ACHN (cell line): ENCODE results near the gene COPS6.

Experiments used
- DNase-seq: peaks from one replicate; pipeline ENCODE4 v3.0.0-alpha.2; 2015
- in situ Hi-C: cut with HindIII; loops from 2 replicates; pipeline ENCODE4 v1.10.0; 2017; ENCODE audit warnings: low sequenced_read_pairs, low pct_ligation_motif_present, low pct_unique_long_range_greater_than_20kb

The COPS6 gene

GRCh38 chr7:100098913-100099312, 10.1 kb downstream of the COPS6 start:
- in situ Hi-C loops = no loop called here
- DNase-seq = no peak

- no peak for DNase-seq
- in situ Hi-C loops = no loop called here
These were observed 10.7 kb downstream of the COPS6 start for GRCh38 chr7:100099452-100099851.

GRCh38 chr7:100100420-100101015, 11.7 kb downstream of the COPS6 start:
- in situ Hi-C loops = no loop called here
- DNase-seq = peak; percentile 99

- DNase-seq = peak; percentile 100
- in situ Hi-C loops = no loop called here
These were observed 12.5 kb downstream of the COPS6 start, which contains the start of the genes AP4M1 and MCM7 for GRCh38 chr7:100101016-100101862. TSS of gene AP4M1 (plus strand) at chr7:100101643. CDS start at chr7:100101715, 72 bp downstream. TSS of gene MCM7 (minus strand) at chr7:100101397. CDS start at chr7:100101294, 103 bp downstream.

- in situ Hi-C loops = no loop called here
- peak; percentile 32 for DNase-seq
These were observed 14.4 kb downstream of the COPS6 start for GRCh38 chr7:100102950-100103840.

GRCh38 chr7:100105534-100105933, 16.8 kb downstream of the COPS6 start:
- no peak for DNase-seq
- in situ Hi-C loops = no loop called here

- DNase-seq = no peak
- in situ Hi-C loops = no loop called here
These were observed 17.9 kb downstream of the COPS6 start for GRCh38 chr7:100106633-100107032.

GRCh38 chr7:100107125-100107737, 18.5 kb downstream of the COPS6 start:
- in situ Hi-C loops = no loop called here

GRCh38 chr7:100107890-100108289, 19.1 kb downstream of the COPS6 start:
- DNase-seq = no peak
- in situ Hi-C loops = no loop called here

More at GRCh38 chr7:100107125-100107737, 18.5 kb downstream of the COPS6 start:
- DNase-seq = no peak

GRCh38 chr7:100109521-100110163, 20.9 kb downstream of the COPS6 start:
- in situ Hi-C loops = no loop called here
- no peak for DNase-seq

- DNase-seq = no peak
- in situ Hi-C loops = no loop called here
These were observed 22.4 kb downstream of the COPS6 start for GRCh38 chr7:100111156-100111555.

- no peak for DNase-seq
- in situ Hi-C loops = no loop called here
These were observed 23.1 kb downstream of the COPS6 start for GRCh38 chr7:100111914-100112313.

GRCh38 chr7:100115026-100115425, 26.3 kb downstream of the COPS6 start:
- no peak for DNase-seq
- in situ Hi-C loops = no loop called here

GRCh38 chr7:100118388-100119071, 29.8 kb downstream of the COPS6 start:
- in situ Hi-C loops = no loop called here

GRCh38 chr7:100119072-100119969, 30.6 kb downstream of the COPS6 start, which contains the start of the genes CNPY4 and TAF6:
TSS of gene CNPY4 (plus strand) at chr7:100119634. CDS start at chr7:100119745, 111 bp downstream.
TSS of gene TAF6 (minus strand) at chr7:100119358. CDS start at chr7:100114209, 5,149 bp downstream.
- peak; percentile 97 for DNase-seq
- in situ Hi-C loops = no loop called here

More at GRCh38 chr7:100118388-100119071, 29.8 kb downstream of the COPS6 start:
- peak; percentile 62 for DNase-seq

- peak; percentile 70 for DNase-seq
- in situ Hi-C loops = no loop called here
These were observed 31.4 kb downstream of the COPS6 start for GRCh38 chr7:100119970-100120732.
